Common myeloid progenitor, CD34-positive (primary cell): ENCODE data around the gene ITSN1.

Experiments
- CTCF ChIA-PET: fragments of 350-600 bp; sonication (Branson Sonifier 250); formaldehyde crosslinking; loops from one replicate; lab custom pipeline; 2021; ENCODE audit warnings: antibody characterized with exemption; lab: Charles Lee
- POLR2A ChIA-PET: fragments of 350-600 bp; sonication (Branson Sonifier 250); formaldehyde crosslinking; loops from one replicate; lab custom pipeline; 2021; ENCODE audit warnings: antibody characterized with exemption; lab: Charles Lee
- DNase-seq, 3 donors: peaks; one replicate each; pipeline versions ENCODE4 v3.0.0 to v3.0.0-alpha.2; 2013
- H3K27ac ChIP-seq, 2 experiments: 1 replicate in 1 of 2; 2 replicates in 1 of 2; pipeline ENCODE4 v1.7.0; 2013; ENCODE audit warnings: inconsistent platforms in 2 of 2, low read length in 2 of 2, mild to moderate bottlenecking in 2 of 2, low read depth in 1 of 2, moderate library complexity in 1 of 2; ENCODE audit not compliant: severe bottlenecking in 2 of 2, insufficient read depth in 1 of 2, poor library complexity in 1 of 2
- H3K27me3 ChIP-seq, 5 experiments: replicated peaks in 2 of 5; 1 replicate in 3 of 5; 2 replicates in 2 of 5; pipeline versions ENCODE4 v1.6.1 to v1.7.0; 2013; ENCODE audit warnings: low read length in 4 of 5, mild to moderate bottlenecking in 2 of 5, moderate library complexity in 2 of 5, inconsistent platforms in 1 of 5; ENCODE audit not compliant: insufficient read depth in 5 of 5, control insufficient read depth in 4 of 5
- H3K36me3 ChIP-seq, 4 experiments: 1 replicate in 2 of 4; 2 replicates in 2 of 4; pipeline versions ENCODE4 v1.6.1 to v1.7.0; 2013; ENCODE audit warnings: low read length in 3 of 4, control low read depth in 1 of 4, mild to moderate bottlenecking in 1 of 4; ENCODE audit not compliant: control insufficient read depth in 4 of 4, insufficient read depth in 4 of 4
- H3K4me1 ChIP-seq, 4 experiments: 1 replicate in 3 of 4; 2 replicates in 1 of 4; pipeline versions ENCODE4 v1.6.1 to v1.7.1; 2013; ENCODE audit warnings: low read length in 3 of 4, mild to moderate bottlenecking in 3 of 4, control low read depth in 1 of 4, inconsistent platforms in 1 of 4, moderate library complexity in 1 of 4; ENCODE audit not compliant: control insufficient read depth in 4 of 4, insufficient read depth in 4 of 4; ENCODE audit errors: control extremely low read depth in 1 of 4
- H3K4me3 ChIP-seq, 7 experiments: 1 replicate in 4 of 7; 2 replicates in 3 of 7; pipeline versions ENCODE4 v1.5.1 to v1.7.0; 2013; ENCODE audit warnings: mild to moderate bottlenecking in 7 of 7, low read length in 6 of 7, moderate library complexity in 6 of 7, inconsistent platforms in 2 of 7, low read depth in 2 of 7, control low read depth in 1 of 7; ENCODE audit not compliant: insufficient read depth in 4 of 7, control insufficient read depth in 1 of 7; ENCODE audit errors: extremely low read depth in 1 of 7
- H3K9me3 ChIP-seq, 5 experiments: 1 replicate in 4 of 5; 2 replicates in 1 of 5; pipeline versions ENCODE4 v1.6.1 to v1.7.1; 2013; ENCODE audit warnings: low read length in 4 of 5, mild to moderate bottlenecking in 2 of 5, inconsistent platforms in 1 of 5, low read depth in 1 of 5, moderate library complexity in 1 of 5; ENCODE audit not compliant: control insufficient read depth in 4 of 5, insufficient read depth in 2 of 5; ENCODE audit errors: control extremely low read depth in 1 of 5
- WGBS: methylation state at CpG from one replicate; pipeline ENCODE4 v1.1.5; 2013; ENCODE audit not compliant: insufficient coverage; 5-methylcytosine and 5-hydroxymethylcytosine counted together

Gene ITSN1

DNA sequence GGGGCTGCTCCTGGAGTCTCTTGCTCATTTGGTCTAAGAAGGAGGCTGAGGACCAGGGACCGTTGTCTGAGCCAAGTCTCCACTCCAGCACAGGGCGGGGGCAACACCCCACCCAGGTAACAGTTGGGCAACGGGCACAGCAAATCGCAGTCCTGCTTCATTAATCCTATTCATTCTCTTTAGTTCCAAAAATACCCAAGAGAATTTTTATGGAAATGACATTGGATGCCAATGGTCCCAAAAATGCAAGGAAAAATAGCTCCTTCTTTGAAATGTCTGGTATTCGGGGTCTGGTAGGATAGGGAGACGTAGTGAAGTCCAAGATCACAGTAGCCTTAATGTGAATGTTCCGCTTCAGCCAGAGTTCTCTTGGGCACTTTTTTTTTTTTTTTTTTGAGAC is 199.3 kb downstream of the ITSN1 start:
- no peak overlapping the region for H3K27ac ChIP-seq
- H3K27me3 ChIP-seq: no peaks in the 10 kb centered on the region
- ChIA-PET CTCF (no interaction called here), POLR2A (interaction anchor here (0.6 kb wide), 1 partner anchor 1747 kb away, joined by 3 read pairs; no protein-coding TSS in a partner anchor)
- DNase-seq: no peak
- H3K36me3 ChIP-seq: no peaks in the 10 kb centered on the region
- no peak overlapping the region for H3K4me3 ChIP-seq
- no peaks in the 10 kb centered on the region for H3K4me1 ChIP-seq
- peaks cover 0 to 12% (median 4%) of the 10 kb centered on the region in 5 experiments for H3K9me3 ChIP-seq
- 100% methylated on average over 5 of the region's 7 CpGs for WGBS

DNA sequence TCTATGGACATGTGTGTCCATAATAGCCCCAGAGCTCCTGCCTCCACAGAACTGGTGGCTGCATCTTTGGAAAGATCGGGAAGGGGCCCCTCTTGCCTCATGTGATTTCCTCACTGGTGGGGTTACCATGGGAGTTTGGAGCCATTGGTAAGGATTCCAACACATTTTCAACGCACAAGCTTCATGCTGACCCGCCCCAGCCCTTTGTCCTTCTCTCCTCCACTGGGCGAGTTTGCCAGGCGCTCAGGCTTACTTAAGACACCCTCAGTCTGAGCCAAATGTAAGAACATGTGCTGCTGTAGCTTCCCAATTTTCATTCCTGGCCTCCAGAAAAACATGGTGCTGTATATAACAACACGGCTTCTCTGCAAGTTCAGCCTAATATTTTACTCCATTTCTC is 200.9 kb downstream of the ITSN1 start:
- Histone ChIP-seq H3K4me1 (no peaks in the 10 kb centered on the region), H3K9me3 (peaks cover 0 to 12% (median 4%) of the 10 kb centered on the region in 5 experiments), H3K4me3 (no peak overlapping the region), H3K27me3 (no peaks in the 10 kb centered on the region), H3K27ac (no peak overlapping the region), H3K36me3 (no peaks in the 10 kb centered on the region)
- 95% methylated on average over 6 of the region's 6 CpGs for WGBS
- ChIA-PET POLR2A (no interaction called here), CTCF (no interaction called here)
- no peak for DNase-seq

DNA sequence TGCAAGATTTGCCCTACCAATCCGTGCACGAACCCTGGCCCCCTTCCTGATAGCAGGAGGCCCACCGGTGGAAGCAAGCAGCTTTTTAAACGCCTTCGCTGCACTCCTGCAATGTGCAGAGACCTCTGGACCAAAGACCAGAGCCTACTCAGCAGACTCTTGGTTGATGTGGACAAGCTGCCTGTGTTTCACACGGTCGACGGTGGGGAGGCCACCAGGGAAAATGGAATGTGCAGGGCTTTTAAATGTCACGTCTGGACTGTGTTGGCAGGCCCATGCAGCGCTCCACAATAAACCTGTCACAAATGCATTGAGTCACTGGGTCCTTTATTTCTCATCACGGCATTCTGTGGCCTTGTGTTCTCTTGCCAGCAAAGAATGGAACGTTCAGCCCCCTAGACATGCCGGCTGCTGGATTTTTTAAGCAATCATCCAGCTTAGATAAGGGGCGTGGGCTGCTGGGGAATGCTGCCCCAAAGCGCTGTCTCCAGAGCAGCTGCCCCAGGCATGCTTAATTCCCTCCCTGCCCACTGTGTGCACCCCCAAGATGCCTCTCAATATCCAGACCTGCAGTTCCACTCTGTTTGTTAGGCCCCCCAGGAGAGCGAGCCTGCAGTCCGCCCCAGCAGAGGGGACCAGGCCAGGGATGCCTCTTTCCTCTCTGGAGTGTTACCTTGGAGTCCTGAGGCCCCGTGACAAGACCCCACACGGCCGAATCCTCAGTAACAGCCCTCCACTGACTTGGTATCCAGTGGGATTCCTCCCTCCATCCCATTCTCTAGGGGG is 202.0 kb downstream of the ITSN1 start:
- 94% methylated on average over 19 of the region's 20 CpGs for WGBS
- no peak overlapping the region for H3K27ac ChIP-seq
- H3K4me3 ChIP-seq: no peak overlapping the region
- H3K9me3 ChIP-seq: peaks cover 0 to 12% (median 4%) of the 10 kb centered on the region in 5 experiments
- no peaks in the 10 kb centered on the region for H3K36me3 ChIP-seq
- H3K4me1 ChIP-seq: no peaks in the 10 kb centered on the region
- CTCF ChIA-PET: no interaction called here
- POLR2A ChIA-PET: no interaction called here
- no peak for DNase-seq
- H3K27me3 ChIP-seq: no peaks in the 10 kb centered on the region

DNA sequence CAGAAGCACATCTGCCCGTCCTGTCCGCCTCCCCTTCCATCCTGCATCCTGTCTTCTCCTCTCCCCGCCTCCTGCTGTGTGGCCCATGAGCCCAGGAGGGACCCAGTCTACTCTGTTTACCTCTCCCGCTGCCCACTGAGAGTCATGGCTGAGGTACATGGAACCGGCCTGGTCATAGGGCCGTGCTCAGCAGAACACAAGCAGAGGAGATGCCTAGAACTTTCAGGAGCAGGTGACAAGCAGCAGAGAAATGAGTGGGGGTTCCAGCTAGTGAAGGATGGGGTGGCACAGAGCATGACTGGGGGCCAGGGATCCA is 202.5 kb downstream of the ITSN1 start:
- no peaks in the 10 kb centered on the region for H3K36me3 ChIP-seq
- H3K27me3 ChIP-seq: no peaks in the 10 kb centered on the region
- no peak overlapping the region for H3K4me3 ChIP-seq
- no peaks in the 10 kb centered on the region for H3K4me1 ChIP-seq
- DNase-seq: no peak
- H3K27ac ChIP-seq: no peak overlapping the region
- CTCF ChIA-PET: no interaction called here
- WGBS: 93% methylated on average over 6 of the region's 6 CpGs
- H3K9me3 ChIP-seq: peaks cover 0 to 12% (median 4%) of the 10 kb centered on the region in 5 experiments
- POLR2A ChIA-PET: no interaction called here

DNA sequence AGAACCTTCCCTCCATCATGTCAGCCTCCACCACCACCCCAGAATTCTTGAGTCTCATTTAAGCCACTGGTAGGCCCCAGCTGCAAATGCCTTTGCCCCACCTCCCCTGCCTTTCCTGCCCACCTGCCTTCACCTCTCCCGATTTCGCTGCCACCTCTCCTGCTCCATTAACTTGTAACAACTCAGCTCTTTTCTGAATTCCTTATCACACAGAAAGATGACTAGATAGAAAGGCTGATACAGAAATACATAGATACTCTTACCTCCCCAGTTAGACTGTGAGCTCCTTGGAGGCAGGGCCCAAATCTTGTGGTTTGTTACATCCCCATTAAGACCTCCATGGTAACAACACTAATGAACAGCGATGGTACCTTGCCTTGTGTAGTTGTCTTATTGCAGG is 203.8 kb downstream of the ITSN1 start:
- CTCF ChIA-PET: no interaction called here
- H3K4me3 ChIP-seq: no peak overlapping the region
- WGBS: 100% methylated on average over 1 of the region's 3 CpGs
- no peaks in the 10 kb centered on the region for H3K27me3 ChIP-seq
- no peak overlapping the region for H3K27ac ChIP-seq
- no peaks in the 10 kb centered on the region for H3K36me3 ChIP-seq
- H3K4me1 ChIP-seq: no peaks in the 10 kb centered on the region
- peaks cover 0 to 12% (median 4%) of the 10 kb centered on the region in 5 experiments for H3K9me3 ChIP-seq
- DNase-seq: no peak
- POLR2A ChIA-PET: no interaction called here

DNA sequence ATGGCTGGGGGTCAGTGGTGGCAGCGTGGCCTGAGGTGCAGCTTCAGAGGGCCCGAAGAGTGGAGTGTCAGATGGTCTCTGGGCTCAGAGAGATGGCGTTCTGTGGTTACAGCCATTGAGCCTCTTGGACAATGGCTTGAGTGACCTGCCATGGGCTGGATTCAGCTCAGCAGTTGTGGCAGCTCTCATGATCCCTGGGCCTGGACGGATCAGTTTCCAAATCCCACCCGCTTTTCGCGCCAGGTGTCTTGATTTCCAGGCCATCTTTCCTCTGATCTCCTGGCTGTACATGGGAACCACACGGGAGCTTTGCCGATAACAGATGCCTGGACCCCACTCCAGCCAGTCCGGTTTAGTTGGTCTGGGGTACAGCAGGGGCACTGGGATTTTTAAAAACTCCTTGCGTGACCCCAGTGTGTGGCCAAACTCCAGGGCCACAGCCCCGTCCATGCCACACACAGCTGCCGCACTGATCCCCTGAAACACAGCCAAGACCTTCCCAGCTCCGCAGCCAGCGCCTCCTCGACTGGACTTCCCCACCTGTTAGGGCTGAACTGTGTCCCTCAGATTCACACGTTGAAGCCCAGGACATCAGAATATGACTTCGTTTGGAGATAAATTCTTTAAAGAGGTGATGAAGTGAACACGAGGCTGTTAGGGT is 205.4 kb downstream of the ITSN1 start:
- WGBS: 98% methylated on average over 17 of the region's 19 CpGs
- CTCF ChIA-PET: interaction anchor here (0.5 kb wide), 1 partner anchor 101 kb away, joined by 3 read pairs; no protein-coding TSS in a partner anchor

DNA sequence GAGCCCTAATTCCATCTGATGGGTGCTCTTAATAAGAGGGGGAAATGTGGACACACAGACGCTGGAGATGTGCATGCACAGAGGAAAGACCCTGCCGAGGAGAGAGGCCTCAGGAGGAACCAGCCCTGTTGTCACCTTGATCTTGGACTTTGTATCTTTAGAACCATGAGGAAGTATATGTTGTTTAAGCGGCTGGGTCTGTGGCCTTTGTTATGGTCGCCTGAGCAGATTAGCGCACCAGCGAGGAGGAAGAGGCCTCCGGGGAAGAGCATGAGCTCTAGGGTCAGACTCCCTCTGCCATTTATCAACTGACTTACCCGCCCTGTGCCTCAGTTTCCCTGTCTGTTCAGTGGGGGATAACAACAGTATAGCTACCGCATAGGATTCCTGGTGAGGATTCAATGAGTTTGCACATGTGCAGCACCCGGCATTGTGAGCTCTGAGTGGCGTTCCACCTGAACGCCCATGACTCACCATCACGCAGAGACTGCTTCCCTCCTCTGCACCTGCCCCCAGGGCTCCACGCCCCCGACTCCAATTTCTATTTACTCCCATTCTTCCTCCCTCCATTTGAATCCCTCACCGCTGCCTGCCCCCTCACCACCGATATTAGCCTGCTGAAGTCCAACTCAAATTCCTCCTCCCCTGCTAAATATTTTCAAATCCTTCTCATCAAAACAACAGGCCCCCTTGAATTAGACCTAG is 206.1 kb downstream of the ITSN1 start:
- Histone ChIP-seq H3K36me3 (no peaks in the 10 kb centered on the region), H3K4me1 (no peaks in the 10 kb centered on the region), H3K27ac (no peak overlapping the region), H3K9me3 (peaks cover 0 to 12% (median 4%) of the 10 kb centered on the region in 5 experiments), H3K4me3 (no peak overlapping the region), H3K27me3 (no peaks in the 10 kb centered on the region)
- CTCF ChIA-PET: no interaction called here
- WGBS: 91% methylated on average over 17 of the region's 17 CpGs
- POLR2A ChIA-PET: no interaction called here
- DNase-seq: no peak

More for the DNA sequence above, 205.4 kb downstream of the ITSN1 start:
- no peak for DNase-seq
- peaks cover 0 to 12% (median 4%) of the 10 kb centered on the region in 5 experiments for H3K9me3 ChIP-seq
- H3K4me1 ChIP-seq: no peaks in the 10 kb centered on the region
- no peaks in the 10 kb centered on the region for H3K36me3 ChIP-seq
- POLR2A ChIA-PET: no interaction called here
- no peaks in the 10 kb centered on the region for H3K27me3 ChIP-seq
- H3K27ac ChIP-seq: no peak overlapping the region
- no peak overlapping the region for H3K4me3 ChIP-seq
